Measurements from ENCODE around the gene TINAGL1. TPM values are rescaled to one million over a fixed set of nuclear protein-coding genes. Genes with fewer than 3 reads are reported as not detected.
A peak's percentile ranks its signal among the peaks of the same experiment; 100 is the strongest.

Gene TINAGL1
- total and polyA plus RNA-seq, 2 experiments from 2014 or later, result 9.1 to 10.3 TPM

- TF ChIP-seq, protein P1, sequence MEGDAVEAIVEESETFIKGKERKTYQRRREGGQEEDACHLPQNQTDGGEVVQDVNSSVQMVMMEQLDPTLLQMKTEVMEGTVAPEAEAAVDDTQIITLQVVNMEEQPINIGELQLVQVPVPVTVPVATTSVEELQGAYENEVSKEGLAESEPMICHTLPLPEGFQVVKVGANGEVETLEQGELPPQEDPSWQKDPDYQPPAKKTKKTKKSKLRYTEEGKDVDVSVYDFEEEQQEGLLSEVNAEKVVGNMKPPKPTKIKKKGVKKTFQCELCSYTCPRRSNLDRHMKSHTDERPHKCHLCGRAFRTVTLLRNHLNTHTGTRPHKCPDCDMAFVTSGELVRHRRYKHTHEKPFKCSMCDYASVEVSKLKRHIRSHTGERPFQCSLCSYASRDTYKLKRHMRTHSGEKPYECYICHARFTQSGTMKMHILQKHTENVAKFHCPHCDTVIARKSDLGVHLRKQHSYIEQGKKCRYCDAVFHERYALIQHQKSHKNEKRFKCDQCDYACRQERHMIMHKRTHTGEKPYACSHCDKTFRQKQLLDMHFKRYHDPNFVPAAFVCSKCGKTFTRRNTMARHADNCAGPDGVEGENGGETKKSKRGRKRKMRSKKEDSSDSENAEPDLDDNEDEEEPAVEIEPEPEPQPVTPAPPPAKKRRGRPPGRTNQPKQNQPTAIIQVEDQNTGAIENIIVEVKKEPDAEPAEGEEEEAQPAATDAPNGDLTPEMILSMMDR (IDR thresholded peaks at IDR 0.05; ENCODE audit: low read depth, low read length), result peak; percentile 98
These were observed 17.7 kb downstream of the TINAGL1 start for GRCh38 chr1:31593770-31594632.

GRCh38 chr1:31595836-31596736 lies 19.8 kb downstream of the TINAGL1 start:
- Histone ChIP-seq H3K4me3 (no peak overlapping the region), H3K36me3 (no peaks in the 10 kb centered on the region), H3K4me1 (ENCODE audit: low read depth) (no peaks in the 10 kb centered on the region), H3K27ac (no peak overlapping the region), H3K9me3 (ENCODE audit: low read depth) (no peaks in the 10 kb centered on the region), H3K27me3 (peaks cover 5% of the 10 kb centered on the region)
- DNase-seq (ENCODE audit: low read depth in 1 of 2, low spot score in 1 of 2), result no peak
- TF ChIP-seq, protein P1 (IDR thresholded peaks at IDR 0.05; ENCODE audit: low read depth, low read length), result no peak

More at GRCh38 chr1:31593770-31594632, 17.7 kb downstream of the TINAGL1 start:
- Histone ChIP-seq H3K36me3 (no peaks in the 10 kb centered on the region), H3K27me3 (peaks cover 13% of the 10 kb centered on the region), H3K4me3 (no peak overlapping the region), H3K27ac (no peak overlapping the region), H3K4me1 (ENCODE audit: low read depth) (no peaks in the 10 kb centered on the region), H3K9me3 (ENCODE audit: low read depth) (no peaks in the 10 kb centered on the region)
- peak; percentile 78 to 84 for DNase-seq (ENCODE audit: low read depth in 1 of 2, low spot score in 1 of 2)

DNA sequence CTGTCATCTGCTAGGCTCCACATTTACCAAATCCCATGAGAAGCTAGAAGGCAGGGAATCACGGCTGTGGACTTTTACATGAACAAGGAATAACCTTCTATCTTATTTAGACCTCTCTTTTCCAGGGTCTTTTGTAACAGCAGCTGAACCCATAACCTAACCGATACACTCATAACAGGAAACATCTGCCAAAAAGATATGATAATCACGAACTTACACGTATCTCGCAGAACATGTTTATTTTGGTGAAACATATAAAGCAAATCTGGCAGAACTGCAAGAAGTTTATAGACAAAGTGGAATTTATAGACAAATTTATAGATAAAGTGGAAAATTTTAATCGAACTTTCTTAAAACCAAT lies 20.4 kb downstream of the TINAGL1 start:
- TF ChIP-seq, protein P1 (IDR thresholded peaks at IDR 0.05; ENCODE audit: low read depth, low read length), result no peak

DNA sequence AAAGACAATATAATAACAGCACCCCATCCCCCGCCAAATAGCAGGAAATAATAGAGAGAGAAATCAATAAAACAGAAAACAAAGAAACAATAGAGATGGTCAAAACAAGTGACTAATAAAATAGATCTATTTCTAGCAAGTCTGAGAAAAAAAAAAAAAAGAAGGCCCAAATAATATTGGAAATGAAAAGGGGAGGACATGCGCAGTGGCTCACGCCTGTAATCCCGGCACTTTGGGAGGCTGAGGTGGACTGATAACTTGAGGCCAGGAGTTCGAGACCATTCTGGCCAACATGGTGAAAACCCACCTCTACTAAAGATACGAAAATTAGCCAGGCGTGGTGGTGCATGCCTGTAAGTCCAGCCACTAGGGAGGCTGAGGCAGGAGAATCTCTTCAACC lies 22.7 kb downstream of the TINAGL1 start:
- DNase-seq (ENCODE audit: low read depth in 1 of 2, low spot score in 1 of 2), result no peak
- TF ChIP-seq, protein P1 (IDR thresholded peaks at IDR 0.05; ENCODE audit: low read depth, low read length), result no peak
- H3K9me3 ChIP-seq (ENCODE audit: low read depth), result no peaks in the 10 kb centered on the region
- no peaks in the 10 kb centered on the region for H3K36me3 ChIP-seq
- no peak overlapping the region for H3K27ac ChIP-seq
- H3K4me3 ChIP-seq, result no peak overlapping the region
- H3K27me3 ChIP-seq, result peaks cover 7% of the 10 kb centered on the region
- H3K4me1 ChIP-seq (ENCODE audit: low read depth), result no peaks in the 10 kb centered on the region

More for the DNA sequence above, 20.4 kb downstream of the TINAGL1 start:
- Histone ChIP-seq H3K27me3 (peaks cover 4% of the 10 kb centered on the region), H3K4me3 (no peak overlapping the region), H3K36me3 (no peaks in the 10 kb centered on the region), H3K9me3 (ENCODE audit: low read depth) (no peaks in the 10 kb centered on the region), H3K27ac (no peak overlapping the region), H3K4me1 (ENCODE audit: low read depth) (no peaks in the 10 kb centered on the region)
- DNase-seq (ENCODE audit: low read depth in 1 of 2, low spot score in 1 of 2), result no peak

DNA sequence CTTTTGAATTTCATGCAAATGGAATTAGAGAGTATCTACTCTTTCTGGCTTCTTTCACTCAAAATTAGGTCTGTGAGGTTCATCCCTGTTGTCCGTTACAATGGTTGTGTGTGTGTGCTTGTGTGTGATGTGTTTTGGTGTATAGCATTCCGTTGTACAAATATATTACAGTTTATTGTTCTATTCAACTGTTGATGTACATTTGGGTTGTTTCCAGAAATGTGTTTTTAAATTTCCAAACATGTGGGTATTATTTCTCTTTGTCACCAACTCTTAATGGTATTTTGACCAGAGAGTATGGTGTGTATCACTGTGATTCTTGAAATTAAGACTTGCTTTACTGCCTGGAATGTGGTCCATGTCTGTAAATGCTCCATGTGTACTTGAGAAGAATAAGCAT lies 24.3 kb downstream of the TINAGL1 start:
- H3K27me3 ChIP-seq, result peaks cover 7% of the 10 kb centered on the region
- H3K27ac ChIP-seq, result no peak overlapping the region
- H3K4me1 ChIP-seq (ENCODE audit: low read depth), result no peaks in the 10 kb centered on the region
- TF ChIP-seq, protein P1 (IDR thresholded peaks at IDR 0.05; ENCODE audit: low read depth, low read length), result no peak
- no peak for DNase-seq (ENCODE audit: low read depth in 1 of 2, low spot score in 1 of 2)
- H3K36me3 ChIP-seq, result no peaks in the 10 kb centered on the region
- H3K4me3 ChIP-seq, result no peak overlapping the region
- no peaks in the 10 kb centered on the region for H3K9me3 ChIP-seq (ENCODE audit: low read depth)
